HG03457 (cell line): Measurements from ENCODE around the gene SEC16A.
"Not testable (repeated sequence)": the region's sequence is repeated elsewhere in the genome, so short reads cannot be mapped to it uniquely, and the experiment has no call there.

Experiments
- ATAC-seq: cut with Tn5 transposase; IDR thresholded peaks from one replicate; pipeline ENCODE4 v1.9.1; 2021; ENCODE audit warnings: moderate number of reproducible peaks; ENCODE audit not compliant: unreplicated experiment

The SEC16A gene

DNA sequence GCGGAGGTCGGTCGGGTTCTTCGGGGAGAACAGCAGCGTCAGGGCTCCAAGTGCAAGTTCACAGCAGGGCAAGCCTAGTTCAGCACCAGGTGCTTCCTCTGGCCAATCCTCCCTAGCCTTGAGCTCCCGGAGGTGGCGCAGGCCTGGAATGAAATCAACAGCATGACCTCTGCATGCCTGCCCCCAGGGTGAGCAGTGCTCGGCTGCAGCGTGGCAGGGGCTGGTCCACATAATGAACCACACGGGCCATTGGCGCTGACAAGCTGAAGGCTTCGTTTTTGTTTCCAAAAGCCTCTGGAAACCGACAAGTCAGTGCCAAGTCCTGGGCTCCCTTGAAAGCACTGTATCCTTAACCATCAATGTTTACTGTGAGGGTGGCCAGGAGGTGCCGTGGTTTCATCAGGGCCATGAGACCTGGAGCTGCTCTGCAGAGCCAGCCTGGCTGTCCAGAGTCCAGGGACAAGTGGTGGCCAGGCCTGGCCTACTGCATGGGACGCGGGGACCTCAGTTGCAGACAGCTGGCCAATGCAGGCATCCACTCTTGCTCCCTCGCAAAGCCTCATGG is 41.1 kb downstream of the SEC16A start:
- ATAC-seq, result no peak

DNA sequence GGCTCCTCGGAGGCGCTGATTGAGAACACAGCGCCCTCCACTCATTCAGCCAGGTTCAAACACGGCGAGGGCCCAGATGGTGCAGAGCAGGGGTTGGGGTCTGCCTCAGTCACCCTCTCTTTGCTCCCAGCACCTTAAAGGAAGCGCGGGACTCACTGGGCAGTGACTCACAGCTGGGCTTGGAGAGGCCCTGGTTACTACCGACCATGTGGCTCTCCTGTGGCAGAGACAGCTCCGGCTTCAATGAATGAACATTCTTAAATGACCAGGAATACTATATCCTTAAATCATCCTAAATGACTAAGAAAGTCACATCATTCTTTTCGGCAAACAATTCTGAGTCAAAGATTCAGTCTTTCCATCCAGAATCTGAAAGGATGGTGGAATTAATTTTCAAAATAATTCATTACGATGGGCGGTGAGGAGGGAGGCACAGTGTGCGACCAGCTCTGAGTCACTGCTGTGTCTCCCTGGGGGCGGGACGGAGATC is 41.6 kb downstream of the SEC16A start:
- ATAC-seq, result no peak

DNA sequence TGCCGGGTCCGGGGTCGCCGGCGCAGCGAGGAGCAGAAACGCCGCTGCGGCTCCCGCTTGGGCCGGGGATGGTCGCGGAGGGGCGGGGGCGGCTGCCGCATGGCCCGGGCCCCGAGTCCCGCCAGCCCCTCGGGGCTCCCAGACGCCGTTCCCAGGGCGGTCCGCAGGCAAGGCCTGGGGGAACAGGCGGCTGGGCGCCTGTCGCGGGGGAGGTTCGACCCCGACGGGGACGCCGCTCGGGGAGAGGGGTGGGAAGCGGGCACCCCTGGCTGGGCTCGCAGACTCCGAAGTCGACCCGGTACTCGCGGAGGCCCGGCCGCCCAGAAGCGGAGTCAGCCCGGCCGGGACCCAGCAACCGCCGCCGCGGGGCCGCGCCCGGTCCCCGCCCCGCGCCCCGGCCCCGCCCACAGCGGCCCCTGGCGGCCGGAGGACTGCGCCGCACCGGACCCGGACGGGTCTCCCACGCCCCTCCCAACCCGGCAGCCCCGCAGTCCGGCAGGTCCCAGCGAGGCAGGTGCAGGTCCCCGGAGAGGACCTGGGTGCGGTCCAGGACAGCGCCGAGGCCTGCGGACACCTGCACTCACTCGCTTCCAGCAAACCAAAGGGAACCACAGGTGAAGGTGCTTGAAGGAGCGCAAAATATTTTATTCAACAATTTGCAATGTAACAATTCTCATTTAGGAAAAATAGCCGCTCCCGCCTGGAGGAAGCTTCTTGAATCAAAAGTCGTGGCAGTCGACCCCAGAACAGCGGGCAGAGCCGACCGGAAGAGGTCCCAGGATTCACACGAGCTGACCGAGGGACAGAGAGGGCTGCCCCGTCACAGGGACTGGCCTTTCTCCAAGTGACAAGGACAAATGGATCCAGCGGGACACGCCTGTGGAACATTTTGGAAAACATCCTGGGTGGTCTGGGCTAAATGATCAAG is 43.1 kb downstream of the SEC16A start, which contains the start of gene INPP5E:
Gene INPP5E (minus strand): TSS at position 365 of the 928 bp plus-strand sequence. CDS start 426 bp downstream, outside the sequence.
- peak; percentile 37 for ATAC-seq

DNA sequence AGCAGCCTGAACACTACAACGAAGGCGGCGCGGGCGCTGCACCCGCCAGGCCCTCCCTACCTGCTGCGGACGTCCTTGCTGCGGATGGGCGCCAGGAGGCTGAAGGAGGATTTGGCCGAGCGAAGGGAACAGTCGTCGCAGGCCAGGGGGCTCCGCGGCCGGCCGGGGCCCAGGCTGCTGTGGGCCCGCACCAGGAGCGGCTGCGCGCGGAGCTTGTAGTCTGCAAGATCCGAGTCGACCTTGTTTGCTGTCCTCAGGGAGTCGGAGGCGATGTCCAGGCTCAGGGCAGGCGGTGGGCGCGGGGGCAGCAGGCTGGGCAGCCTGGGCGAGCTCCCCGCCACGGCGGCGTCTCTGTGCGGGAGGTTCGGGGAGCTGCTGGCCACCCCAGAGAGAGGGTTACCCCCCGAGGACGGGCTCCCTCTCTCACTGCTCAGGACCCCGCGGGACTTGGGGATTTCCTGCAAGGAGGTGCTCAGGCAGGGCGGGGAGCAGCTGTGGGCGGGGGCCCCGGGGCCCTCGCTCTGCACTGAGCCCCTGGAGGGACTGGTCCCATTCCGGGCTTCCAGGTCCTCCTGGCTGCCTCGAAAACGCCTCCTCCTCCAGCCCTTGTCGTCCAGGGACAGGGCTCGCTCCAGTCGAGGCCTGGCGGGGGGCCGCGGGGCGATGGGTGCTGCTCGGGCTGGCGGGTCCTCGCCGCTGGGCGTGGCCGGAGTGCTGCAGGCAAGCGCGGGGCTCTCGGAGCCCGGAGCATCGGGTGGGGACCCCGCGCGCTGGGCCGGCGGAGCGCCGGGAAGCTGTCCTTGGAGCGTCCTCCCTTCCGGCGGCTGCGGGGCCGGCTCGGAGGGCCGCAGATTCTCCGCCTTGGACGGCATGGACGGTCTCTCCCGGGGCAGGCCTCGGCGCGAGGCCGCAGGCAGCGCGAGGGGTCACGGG is 44.0 kb downstream of the SEC16A start:
- peak; percentile 36 for ATAC-seq

DNA sequence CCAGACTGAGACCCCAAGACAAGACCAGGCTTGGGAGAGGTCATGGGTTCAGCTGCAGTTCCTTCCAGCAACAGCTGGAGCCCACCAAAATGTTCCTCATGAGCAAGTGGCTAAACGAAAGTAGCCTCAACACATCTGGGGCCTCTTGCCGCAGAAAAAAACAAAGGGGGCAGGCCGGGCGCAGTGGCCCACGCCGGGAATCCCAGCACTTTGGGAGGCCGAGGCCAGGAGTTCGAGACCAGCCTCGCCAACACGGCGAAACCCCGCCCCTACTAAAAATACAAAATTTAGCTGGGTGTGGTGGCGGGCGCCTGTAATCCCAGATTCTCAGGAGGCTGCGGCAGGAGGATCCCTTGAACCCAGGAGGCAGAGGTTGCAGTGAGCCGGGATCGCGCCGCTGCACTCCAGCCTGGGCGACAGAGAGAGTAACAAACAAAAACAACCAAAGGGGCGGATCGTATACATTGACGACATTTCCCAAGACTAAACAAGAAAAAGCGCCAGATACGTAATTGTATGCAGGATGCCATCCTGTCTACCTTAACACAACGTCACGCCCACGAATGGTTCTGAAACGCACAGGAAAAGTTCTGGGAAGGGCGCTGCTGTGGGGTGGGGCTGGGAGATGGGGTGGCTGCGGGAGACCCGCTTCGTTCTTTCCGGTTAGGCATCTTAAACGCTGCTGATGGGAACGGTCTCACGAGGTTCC is 44.8 kb downstream of the SEC16A start:
- ATAC-seq, result no peak

DNA sequence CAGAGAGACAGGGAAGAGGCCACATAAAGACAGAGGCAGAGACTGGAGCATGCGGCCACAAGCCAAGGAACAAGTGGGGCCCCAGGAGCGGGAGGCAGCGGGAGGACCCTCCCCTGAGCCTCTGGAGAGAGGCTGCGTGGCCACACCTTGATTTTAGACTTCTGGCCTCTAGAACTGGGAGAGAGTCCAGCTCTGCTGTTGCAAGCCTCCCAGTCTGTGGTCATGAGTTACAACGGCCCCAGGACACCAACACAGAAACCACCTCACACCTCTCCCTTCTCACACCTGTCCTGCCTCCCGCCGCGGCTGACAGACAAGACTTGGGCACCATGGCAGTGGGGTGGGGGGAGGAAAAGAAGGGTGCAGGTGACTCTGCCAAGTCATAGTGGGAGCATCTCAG is 45.4 kb downstream of the SEC16A start:
- no peak for ATAC-seq

DNA sequence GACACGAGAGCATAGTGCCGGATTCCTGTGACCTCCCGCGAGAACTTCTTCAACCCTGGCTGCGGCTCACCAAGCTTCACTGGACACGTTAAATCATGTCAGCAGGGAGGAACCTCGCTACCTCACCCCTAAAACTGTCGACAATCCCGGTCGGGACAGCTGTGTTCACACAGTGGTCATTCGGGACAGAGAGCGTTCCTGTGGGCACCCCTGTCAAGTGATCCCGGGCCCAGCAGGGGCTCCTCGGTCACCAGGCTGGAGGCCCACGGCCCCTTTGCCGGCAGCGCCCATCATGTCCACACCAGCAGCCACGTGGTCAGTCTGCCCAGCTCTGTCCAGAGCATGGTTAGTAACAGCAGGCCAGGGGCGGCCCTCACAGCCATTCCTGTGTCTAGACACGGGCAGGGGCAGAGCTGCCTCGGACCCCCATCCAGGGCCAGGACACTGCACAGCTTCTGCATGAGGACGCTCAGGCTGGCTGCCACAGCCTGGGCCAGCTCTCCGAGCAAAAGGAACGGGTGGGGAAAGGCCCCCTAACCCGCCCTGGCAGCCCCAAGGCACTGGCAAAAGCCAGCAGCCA is 46.7 kb downstream of the SEC16A start:
- ATAC-seq, result no peak

DNA sequence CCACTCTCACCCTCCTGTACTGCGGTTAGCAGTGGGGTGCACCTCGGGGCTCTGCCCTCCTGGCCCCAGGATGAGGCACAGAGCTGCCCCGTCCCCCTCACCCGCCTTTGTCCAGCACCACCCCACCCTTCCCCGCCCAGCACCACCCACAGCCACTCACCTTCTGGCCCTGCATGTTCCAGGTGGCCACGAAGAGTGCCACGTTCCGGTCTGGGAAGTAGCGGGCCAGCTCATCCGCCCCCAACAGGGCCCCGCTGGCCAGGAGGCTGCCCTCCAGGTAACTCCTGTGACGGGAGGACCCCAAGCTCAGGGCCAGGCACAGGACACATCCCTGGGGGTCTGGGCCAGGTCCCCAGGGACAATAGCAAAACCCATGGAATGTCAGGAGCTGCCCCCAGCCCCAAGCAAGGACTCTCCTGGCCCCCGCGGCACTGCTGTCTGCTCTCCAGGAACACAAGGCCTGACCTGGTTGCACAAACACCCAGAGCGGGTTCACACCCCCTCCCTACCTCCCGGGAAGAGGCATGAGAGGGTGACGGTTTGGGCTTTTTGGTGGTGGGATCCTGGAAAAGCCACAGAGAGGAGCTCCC is 48.2 kb downstream of the SEC16A start:
- ATAC-seq, result no peak

DNA sequence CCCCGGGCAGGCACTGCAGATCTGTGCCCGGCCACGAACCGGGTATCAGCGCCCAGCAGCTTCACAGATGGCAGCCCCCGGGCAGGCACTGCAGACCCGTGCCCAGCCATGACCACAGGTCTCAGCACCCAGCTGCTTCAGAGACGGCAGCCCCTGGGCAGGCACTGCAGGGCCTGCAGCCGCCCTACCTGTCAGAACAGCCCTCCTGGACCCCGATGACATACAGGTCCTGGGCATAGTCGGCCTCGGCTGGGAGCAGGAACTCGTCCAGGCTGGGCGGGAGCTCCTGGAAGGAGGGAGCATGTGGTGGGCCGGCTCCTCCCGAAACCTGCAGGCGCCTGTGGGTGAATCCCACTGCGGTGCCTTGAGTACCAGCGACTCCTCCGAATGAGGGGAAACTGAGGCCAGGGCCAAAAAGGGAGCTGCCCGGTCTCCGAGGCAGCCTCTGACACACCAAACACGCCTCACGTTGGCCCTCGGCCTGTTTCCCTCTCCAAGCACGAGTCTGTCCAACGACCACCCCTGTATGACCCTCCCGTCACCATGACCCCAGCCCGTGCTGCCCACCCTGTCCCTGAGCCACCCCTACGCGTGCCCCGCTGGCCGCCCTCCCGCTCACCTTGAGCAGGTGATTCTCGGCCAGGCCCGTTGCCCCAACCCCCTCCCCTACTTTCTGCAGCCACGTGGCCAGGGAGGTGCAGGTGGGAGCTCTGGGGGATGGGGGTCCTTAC is 48.8 kb downstream of the SEC16A start:
- ATAC-seq, result no peak

DNA sequence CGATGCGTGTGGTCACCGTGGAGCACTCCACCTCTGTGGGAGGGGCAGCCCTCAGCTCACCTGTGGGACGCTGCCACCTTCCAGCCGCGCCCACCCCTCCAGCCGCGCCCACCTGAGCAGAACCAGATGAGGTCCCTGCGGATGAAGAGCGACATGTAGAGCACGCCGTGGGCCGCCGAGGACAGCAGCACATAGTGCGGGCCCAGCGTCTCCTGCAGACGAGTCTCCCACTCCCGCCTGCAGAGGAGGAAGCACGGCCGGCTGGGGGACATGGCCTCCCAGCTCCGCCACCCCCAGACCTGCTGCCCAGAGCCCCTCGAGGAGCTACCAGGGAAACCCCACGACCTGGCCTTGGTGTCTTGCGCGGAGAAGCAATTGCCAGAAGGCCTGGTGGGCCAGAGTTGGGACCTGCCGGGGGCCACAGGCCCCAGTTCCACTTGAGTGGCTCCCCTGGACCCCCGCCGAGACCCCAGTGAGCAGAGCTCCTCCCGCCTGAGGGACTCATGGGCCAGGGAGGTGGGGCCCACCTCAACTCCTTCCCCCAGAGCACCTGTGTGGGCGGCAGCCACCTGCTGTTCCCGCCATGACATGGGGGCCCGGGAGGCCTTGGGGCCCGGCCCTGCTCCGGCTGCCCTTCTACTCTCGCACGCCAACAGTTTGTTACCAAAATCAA is 49.7 kb downstream of the SEC16A start:
- no peak for ATAC-seq

DNA sequence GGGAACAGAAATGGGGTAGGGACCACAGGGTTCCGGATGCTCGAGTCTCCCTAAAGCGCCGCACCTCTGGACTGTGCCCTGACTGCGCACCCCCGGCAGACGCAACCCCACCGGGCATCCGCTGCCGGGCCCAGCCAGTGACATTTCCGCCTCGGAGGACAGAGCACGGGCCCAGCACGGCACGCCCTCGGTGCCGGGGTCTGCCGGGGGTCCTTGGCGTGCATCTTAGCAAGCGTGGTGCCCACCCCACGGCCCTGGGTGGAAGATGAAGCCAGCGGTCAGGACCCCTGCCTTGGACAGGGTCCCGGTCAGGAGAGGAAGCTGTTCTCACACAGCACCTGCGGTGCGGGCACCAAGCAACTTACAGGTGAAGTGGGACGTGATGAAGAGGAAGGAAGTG is 50.2 kb downstream of the SEC16A start:
- ATAC-seq, result no peak

DNA sequence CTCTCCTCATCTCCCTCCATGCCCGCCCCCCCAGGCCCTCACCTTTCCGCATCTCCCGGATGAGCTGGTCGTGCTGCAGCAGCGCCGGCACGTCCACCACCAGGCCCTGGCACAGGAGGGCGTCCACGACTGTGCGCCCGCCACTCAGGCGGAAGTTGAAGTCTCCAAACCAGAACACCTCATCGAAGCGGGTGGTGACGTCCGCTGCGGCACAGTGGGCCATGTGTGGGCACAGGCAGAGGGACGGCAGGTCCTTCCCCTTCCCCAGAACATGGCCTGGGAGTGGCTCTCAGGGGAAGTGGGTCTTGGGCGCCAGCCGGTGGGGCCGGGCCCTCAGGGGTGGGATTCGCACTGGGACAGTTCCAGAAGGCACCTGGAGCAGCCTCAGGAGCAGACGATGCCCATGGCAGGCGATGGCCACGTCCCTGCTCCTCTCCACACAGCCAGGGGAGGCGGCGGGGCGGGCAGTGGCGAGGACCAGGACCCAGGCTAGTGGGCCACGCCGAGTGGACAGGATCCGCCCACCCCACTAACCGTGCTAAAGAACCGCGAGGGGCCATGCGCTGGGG is 51.0 kb downstream of the SEC16A start:
- no peak for ATAC-seq

DNA sequence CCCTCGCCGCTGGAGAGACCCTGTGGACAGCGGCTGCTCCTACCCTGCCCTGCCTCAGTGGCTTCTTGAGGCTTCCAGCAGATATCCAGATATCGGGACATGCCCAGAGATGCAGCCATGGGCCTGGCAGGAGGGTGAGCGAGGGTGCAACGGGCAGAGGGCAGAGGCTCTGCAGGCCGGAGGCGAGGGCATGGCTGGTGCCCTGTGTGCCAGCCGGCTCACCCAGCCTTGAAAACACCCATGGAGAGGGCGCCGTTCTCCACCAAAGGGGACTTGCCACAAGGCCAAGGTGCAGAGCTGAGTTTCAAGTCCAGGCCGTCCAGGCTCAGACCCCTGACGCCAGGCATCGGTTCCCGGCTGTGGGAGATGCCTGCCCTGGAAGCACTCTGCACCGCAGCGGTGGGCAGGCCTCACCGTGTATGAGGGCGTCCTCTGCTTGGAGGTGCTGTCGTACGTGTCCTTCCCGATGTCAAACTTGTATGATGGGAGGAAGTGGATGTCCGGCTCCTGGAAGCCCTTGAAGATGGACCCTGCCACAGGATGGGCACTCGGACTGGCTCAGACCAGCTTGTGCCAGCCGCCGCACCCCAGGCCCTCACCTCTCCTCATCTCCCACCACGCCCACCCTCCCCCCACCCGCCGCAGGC is 52.1 kb downstream of the SEC16A start:
- ATAC-seq, result no peak

DNA sequence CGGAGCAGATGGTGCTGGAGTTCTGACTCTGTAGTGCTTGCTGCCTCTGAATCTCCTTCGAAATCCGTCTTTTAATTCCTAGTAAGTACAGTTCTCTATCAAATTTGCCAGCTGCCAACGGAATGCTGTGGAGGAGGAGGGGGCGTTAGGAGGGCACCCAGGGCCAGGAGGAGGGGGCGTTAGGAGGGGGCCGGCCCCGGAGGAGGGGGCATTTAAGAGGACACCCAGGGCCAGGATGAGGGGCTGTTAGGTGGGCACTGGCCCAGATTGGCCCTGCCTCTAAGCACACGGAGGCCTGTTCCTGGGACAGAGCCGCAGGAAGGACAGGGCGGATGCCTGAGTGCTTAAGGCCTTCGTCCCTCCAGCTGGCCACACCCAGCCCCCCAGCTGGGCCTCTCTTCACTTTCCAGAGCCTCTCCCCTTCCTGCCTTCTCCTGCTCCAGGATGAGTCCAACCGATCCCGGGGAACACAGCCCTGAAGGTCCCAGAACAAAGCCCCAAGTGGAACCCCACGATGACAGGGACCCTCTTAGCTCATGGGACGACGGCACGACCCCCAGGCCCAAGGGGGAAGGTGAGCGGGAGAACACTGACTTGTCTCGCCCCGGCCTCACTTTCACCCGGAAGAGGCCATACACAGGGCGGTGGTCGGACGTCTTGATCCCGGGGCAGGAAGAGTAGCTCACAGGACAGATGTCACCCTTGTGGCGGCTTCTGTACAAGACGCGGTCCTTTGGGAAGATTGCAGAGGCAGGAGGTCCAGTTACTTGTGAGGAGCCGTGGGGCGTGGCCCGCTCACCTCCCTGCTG is 53.0 kb downstream of the SEC16A start:
- ATAC-seq, result no peak

DNA sequence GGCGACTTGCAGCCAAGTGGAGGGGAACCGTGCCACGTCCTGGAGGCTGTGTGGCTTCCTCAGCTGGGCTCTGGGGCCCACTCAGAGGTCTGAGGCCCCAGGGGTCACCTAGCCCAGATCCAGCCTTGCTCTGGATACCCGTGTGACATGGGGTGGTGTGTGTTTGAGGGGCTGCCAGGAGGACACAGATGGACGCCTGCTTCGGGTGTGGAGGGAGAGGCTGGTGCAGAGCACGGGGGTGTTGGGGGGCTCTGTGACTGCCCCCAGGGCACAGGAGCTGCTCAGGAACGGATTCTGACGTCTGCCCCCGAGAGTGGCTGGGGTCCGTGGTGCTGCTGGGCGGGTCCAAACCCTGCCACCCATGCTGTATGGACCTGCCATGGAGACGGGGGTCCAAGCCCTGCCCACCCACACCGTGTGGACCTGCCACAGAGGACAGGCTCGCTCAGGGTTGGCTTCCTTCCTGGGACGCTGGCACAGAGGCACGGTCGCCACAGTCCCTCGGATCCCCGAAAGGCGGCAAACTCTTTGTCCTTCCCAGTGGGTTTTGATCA is 53.7 kb downstream of the SEC16A start:
- ATAC-seq, result no peak

DNA sequence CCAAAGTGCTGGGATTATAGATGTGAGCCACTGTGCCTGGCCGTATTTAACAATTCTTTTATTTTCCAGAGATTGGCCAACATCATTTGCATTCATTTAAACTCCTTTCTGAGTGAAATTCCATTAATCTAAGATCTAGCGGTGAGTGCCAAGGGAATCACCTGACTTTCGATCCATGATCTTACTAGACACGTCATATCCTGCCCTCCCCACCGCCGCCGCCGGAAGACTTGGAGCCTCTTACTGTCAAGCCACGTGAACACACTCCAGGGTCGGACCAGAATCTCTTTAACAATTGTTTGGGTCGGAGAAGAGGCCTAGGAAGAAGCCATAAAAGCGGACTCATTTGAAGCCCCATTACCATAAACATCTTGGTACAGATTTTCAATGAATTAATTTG is 56.1 kb downstream of the SEC16A start:
- ATAC-seq, result no peak

DNA sequence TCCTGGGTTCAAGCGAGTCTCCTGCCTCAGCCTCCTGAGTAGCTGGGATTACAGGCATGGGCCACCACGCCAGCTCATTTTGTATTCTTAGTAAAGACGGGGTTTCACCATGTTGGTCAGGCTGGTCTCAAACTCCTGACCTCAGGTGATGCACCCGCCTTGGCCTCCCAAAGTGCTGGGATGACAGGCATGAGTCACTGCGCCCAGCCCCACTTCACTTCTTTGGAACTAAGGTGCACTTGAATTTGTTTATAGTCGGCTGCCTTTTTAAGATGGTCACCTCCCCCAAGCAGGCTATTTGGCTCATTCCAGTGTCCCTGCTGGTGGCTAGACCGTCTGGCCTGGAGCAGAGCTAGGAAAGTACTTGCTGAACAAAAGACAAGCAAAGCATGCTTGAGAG is 57.5 kb downstream of the SEC16A start:
- ATAC-seq, result not testable (repeated sequence)
